ENCODE results near the gene AQP3.

GRCh38 chr9:33453286-33453860, 6.0 kb upstream of the AQP3 start:
- TF ChIP-seq POLR2A (IDR thresholded peaks at IDR 0.05), result no peak
- no peak for TF ChIP-seq CTCF (IDR thresholded peaks at IDR 0.05)

Data from stomach (tissue), 4 donors.